AG09319 (cell line): ENCODE results near the gene ZNF775.

Experiments
- DNase-seq: peaks from one replicate; pipeline ENCODE4 v3.0.0-alpha.2; 2010; ENCODE audit warnings: low read depth; ENCODE audit errors: extremely low read depth
- CTCF ChIP-seq: IDR thresholded peaks from 2 replicates; pipeline ENCODE4 v1.5.1; 2011; ENCODE audit warnings: low read depth, mild to moderate bottlenecking, inconsistent platforms, low read length, moderate library complexity

Gene ZNF775

DNA sequence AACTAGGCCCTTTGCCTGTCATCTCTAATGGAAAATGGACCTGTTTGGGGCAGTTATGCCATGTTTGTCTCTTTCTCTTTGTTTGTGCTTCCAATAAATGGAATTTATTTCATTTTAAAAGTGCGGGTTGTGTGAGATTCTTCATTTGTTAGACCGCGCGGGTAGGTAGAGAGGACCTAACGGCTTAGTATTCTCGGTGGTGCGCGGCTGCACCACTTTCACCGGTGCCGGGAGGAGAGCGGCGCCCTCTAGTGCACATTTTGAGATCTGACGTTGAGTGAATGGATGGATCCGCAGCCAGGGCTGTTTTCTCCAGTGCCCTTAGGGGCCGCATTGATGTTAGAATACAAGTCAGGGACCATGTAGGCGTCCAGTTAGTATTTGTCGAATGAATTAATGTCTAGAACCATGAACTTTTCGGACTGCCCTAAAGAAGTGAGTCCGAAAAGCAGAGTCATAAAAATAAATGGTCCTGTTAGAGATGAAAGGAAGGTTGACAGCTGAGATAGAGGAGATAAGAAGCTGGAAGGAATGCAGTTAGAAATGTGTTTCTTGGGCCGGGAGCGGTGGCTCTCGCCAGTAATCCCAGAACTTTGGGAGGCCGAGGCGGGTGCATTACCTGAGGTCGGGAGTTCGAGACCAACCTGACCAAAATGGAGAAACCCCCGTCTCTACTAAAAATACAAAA lies 42.0 kb downstream of the ZNF775 start:
- peak; percentile 82 for TF ChIP-seq CTCF
- peak; percentile 40 for DNase-seq

DNA sequence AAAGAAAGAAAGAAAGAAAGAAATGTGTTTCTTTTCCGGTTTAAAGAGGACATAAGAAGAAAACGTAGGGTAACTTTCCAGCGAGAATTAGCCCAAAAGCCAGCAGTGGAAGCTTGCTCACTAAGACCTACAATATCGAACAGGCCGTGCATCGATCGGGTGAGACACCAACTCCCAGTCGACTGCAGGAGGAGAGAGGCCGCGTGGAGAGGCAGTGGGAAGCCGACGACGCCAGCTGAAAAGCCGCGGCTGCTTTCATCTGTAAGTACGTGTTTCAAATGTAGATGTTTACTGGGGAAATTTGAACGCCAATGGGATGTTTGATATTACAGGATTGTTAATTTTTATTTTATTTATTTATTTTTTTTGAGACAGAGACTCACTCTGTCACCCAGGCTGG lies 42.7 kb downstream of the ZNF775 start:
- no peak for DNase-seq
- TF ChIP-seq CTCF: no peak

DNA sequence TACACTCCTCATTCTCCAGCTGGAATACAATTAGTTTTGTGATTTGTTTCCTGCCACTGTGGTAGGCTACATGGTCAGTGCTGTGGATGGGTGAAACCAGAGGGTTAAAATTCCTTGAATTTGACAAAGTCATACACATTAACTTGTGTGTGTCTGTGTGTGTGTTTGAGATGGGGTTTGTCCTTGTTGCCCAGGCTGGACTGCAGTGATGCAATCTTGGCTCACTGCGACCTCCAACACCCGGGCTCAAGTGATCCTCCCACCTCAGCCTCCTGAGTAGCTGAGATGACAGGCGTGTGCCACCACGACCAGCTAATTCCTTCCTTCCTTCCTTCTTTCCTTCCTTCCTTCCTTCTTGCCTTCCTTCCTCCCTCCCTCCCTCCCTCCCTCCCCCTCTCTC lies 46.5 kb downstream of the ZNF775 start:
- DNase-seq: no peak
- TF ChIP-seq CTCF: no peak

DNA sequence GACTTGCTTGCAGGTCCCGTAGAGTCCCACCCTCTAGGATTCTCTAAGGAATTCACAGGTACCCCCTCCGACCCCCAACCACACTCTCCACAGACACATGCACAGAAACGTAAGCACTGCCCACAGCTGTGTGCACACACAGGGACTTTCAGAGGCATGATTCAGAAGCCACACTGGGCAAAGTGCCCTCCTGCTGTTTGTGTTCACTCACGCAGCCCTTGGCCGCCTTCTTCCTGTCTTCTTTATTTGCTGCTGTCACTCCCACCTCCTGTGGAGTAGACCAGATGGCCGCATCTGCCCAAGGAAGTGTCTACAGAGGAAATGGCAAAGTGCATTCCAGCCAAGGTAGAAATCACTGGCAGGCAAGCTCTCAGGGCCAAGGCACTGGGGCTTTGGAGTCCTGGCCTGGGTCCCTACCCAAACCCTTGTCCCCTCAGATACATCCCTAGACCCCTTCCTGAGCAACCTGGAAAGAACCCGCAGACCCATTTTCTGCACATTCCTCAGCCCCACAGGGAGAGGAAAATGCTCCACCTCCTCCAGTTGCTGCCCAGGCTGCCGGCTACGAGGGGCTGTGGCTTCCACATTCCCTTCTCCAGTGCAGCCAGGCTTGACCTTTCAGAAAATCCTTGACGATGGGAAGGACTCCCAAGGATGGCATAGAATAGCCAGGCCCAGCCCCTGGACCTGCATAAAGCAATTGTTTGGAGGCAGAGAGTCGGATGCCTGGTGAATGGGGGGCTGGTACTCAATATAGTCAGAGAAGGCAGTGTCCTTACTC lies 49.7 kb downstream of the ZNF775 start:
- DNase-seq: peak; percentile 68
- TF ChIP-seq CTCF: no peak

GRCh38 chr7:150429699-150430098 lies 50.6 kb downstream of the ZNF775 start:
- DNase-seq: no peak
- no peak for TF ChIP-seq CTCF

GRCh38 chr7:150430465-150431085 lies 51.4 kb downstream of the ZNF775 start:
- DNase-seq: no peak
- TF ChIP-seq CTCF: no peak
